ENCODE data around the gene FGF23. TPM values are rescaled to one million over a fixed set of nuclear protein-coding genes. Genes with fewer than 3 reads are reported as not detected.

FGF23 gene
- polyA plus RNA-seq, 1 donor from 2014 or later = not detected

- H3K27me3 Mint-ChIP-seq = no peaks in the 10 kb centered on the region
- H3K4me3 Mint-ChIP-seq = no peak overlapping the region
- H3K9me3 Mint-ChIP-seq = peaks cover 0 to 2% (median 0%) of the 10 kb centered on the region in 3 donors
- peaks cover 2% of the 10 kb centered on the region for H3K36me3 Mint-ChIP-seq
- H3K27ac Mint-ChIP-seq = no peak overlapping the region
- H3K4me1 Mint-ChIP-seq = no peaks in the 10 kb centered on the region
These were observed 23.5 kb downstream of the FGF23 start for GRCh38 chr12:4356041-4356327.

- no peak overlapping the region for H3K27ac Mint-ChIP-seq
- H3K4me3 Mint-ChIP-seq = no peak overlapping the region
- H3K4me1 Mint-ChIP-seq = no peaks in the 10 kb centered on the region
- no peaks in the 10 kb centered on the region for H3K27me3 Mint-ChIP-seq
- H3K9me3 Mint-ChIP-seq = peaks cover 0 to 2% (median 0%) of the 10 kb centered on the region in 3 donors
- peaks cover 5% of the 10 kb centered on the region for H3K36me3 Mint-ChIP-seq
These were observed 24.1 kb downstream of the FGF23 start for GRCh38 chr12:4355156-4356040.

- Mint-ChIP-seq H3K27ac (no peak overlapping the region), H3K9me3 (no peaks in the 10 kb centered on the region), H3K4me1 (no peaks in the 10 kb centered on the region), H3K36me3 (peaks cover 5% of the 10 kb centered on the region), H3K27me3 (no peaks in the 10 kb centered on the region), H3K4me3 (no peak overlapping the region)
These were observed 25.7 kb downstream of the FGF23 start for GRCh38 chr12:4353785-4354208.

- H3K27me3 Mint-ChIP-seq = no peaks in the 10 kb centered on the region
- H3K27ac Mint-ChIP-seq = no peak overlapping the region
- peaks cover 10% of the 10 kb centered on the region for H3K36me3 Mint-ChIP-seq
- no peaks in the 10 kb centered on the region for H3K4me1 Mint-ChIP-seq
- peaks cover 0 to 4% (median 0%) of the 10 kb centered on the region in 3 donors for H3K9me3 Mint-ChIP-seq
- H3K4me3 Mint-ChIP-seq = no peak overlapping the region
These were observed 32.6 kb downstream of the FGF23 start for GRCh38 chr12:4346931-4347330.

- peaks cover 5 to 11% (median 10%) of the 10 kb centered on the region in 3 donors for H3K4me1 Mint-ChIP-seq
- no peak overlapping the region for H3K4me3 Mint-ChIP-seq
- peaks cover 13% of the 10 kb centered on the region for H3K36me3 Mint-ChIP-seq
- H3K27ac Mint-ChIP-seq = no peak overlapping the region
- H3K27me3 Mint-ChIP-seq = no peaks in the 10 kb centered on the region
- no peaks in the 10 kb centered on the region for H3K9me3 Mint-ChIP-seq
These were observed 47.7 kb downstream of the FGF23 start for GRCh38 chr12:4331842-4332241.

GRCh38 chr12:4331221-4331620 is 48.3 kb downstream of the FGF23 start:
- Mint-ChIP-seq H3K27me3 (no peaks in the 10 kb centered on the region), H3K4me3 (no peak overlapping the region), H3K9me3 (no peaks in the 10 kb centered on the region), H3K27ac (no peak overlapping the region), H3K36me3 (peaks cover 9% of the 10 kb centered on the region), H3K4me1 (peaks cover 5 to 14% (median 10%) of the 10 kb centered on the region in 3 donors)

- no peak overlapping the region for H3K4me3 Mint-ChIP-seq
- no peaks in the 10 kb centered on the region for H3K9me3 Mint-ChIP-seq
- H3K27me3 Mint-ChIP-seq = no peaks in the 10 kb centered on the region
- peaks cover 7% of the 10 kb centered on the region for H3K36me3 Mint-ChIP-seq
- peaks cover 9 to 18% (median 12%) of the 10 kb centered on the region in 3 donors for H3K4me1 Mint-ChIP-seq
- H3K27ac Mint-ChIP-seq = peak overlapping the region in 1 of 3 donors; percentile 19
These were observed 49.3 kb downstream of the FGF23 start for GRCh38 chr12:4330203-4330602.

- Mint-ChIP-seq H3K27ac (no peak overlapping the region), H3K4me1 (peaks cover 23 to 28% (median 25%) of the 10 kb centered on the region in 3 donors), H3K36me3 (peaks cover 3% of the 10 kb centered on the region), H3K27me3 (no peaks in the 10 kb centered on the region), H3K9me3 (no peaks in the 10 kb centered on the region), H3K4me3 (no peak overlapping the region)
These were observed 52.2 kb downstream of the FGF23 start for GRCh38 chr12:4327293-4327692.

GRCh38 chr12:4325966-4326365 is 53.5 kb downstream of the FGF23 start:
- H3K36me3 Mint-ChIP-seq = peaks cover 3% of the 10 kb centered on the region
- peak overlapping the region in 1 of 3 donors; percentile 26 for H3K27ac Mint-ChIP-seq
- H3K4me3 Mint-ChIP-seq = no peak overlapping the region
- H3K9me3 Mint-ChIP-seq = no peaks in the 10 kb centered on the region
- no peaks in the 10 kb centered on the region for H3K27me3 Mint-ChIP-seq
- H3K4me1 Mint-ChIP-seq = peaks cover 27 to 34% (median 33%) of the 10 kb centered on the region in 3 donors

- Mint-ChIP-seq H3K4me3 (no peak overlapping the region), H3K36me3 (no peaks in the 10 kb centered on the region), H3K9me3 (no peaks in the 10 kb centered on the region), H3K27me3 (no peaks in the 10 kb centered on the region), H3K27ac (no peak overlapping the region), H3K4me1 (peaks cover 27 to 43% (median 35%) of the 10 kb centered on the region in 3 donors)
These were observed 55.1 kb downstream of the FGF23 start for GRCh38 chr12:4324366-4324765.

- Mint-ChIP-seq H3K27ac (peak overlapping the region in 2 of 3 donors; percentile 39 to 43), H3K4me1 (peaks cover 24 to 42% (median 33%) of the 10 kb centered on the region in 3 donors), H3K27me3 (no peaks in the 10 kb centered on the region), H3K36me3 (no peaks in the 10 kb centered on the region), H3K4me3 (peak overlapping the region in 3 of 4 donors; percentile 30 to 82 (median 66)), H3K9me3 (no peaks in the 10 kb centered on the region)
These were observed 56.1 kb downstream of the FGF23 start for GRCh38 chr12:4323396-4323795.

GRCh38 chr12:4322726-4323125 is 56.8 kb downstream of the FGF23 start:
- peak overlapping the region; percentile 35 to 73 (median 43) for H3K27ac Mint-ChIP-seq
- peaks cover 24 to 42% (median 32%) of the 10 kb centered on the region in 3 donors for H3K4me1 Mint-ChIP-seq
- peak overlapping the region in 3 of 4 donors; percentile 55 to 96 (median 82) for H3K4me3 Mint-ChIP-seq
- no peaks in the 10 kb centered on the region for H3K27me3 Mint-ChIP-seq
- H3K36me3 Mint-ChIP-seq = no peaks in the 10 kb centered on the region
- no peaks in the 10 kb centered on the region for H3K9me3 Mint-ChIP-seq

- H3K36me3 Mint-ChIP-seq = no peaks in the 10 kb centered on the region
- H3K27ac Mint-ChIP-seq = peak within 1 kb of the TSS; percentile 93 to 99 (median 96)
- peaks cover 24 to 42% (median 27%) of the 10 kb centered on the region in 3 donors for H3K4me1 Mint-ChIP-seq
- no peaks in the 10 kb centered on the region for H3K27me3 Mint-ChIP-seq
- H3K4me3 Mint-ChIP-seq = peak within 1 kb of the TSS; percentile 96 to 97 (median 96)
- no peaks in the 10 kb centered on the region for H3K9me3 Mint-ChIP-seq
These were observed 58.4 kb downstream of the FGF23 start, which contains the start of gene TIGAR for GRCh38 chr12:4320853-4321701. Gene TIGAR, plus strand, starts transcription at chr12:4321213. Its CDS starts 59 bp downstream, at chr12:4321272.

GRCh38 chr12:4320497-4320852 is 59.0 kb downstream of the FGF23 start:
- Mint-ChIP-seq H3K4me1 (peaks cover 22 to 37% (median 24%) of the 10 kb centered on the region in 3 donors), H3K36me3 (no peaks in the 10 kb centered on the region), H3K4me3 (peak overlapping the region; percentile 96 to 97 (median 96)), H3K9me3 (no peaks in the 10 kb centered on the region), H3K27me3 (no peaks in the 10 kb centered on the region), H3K27ac (peak overlapping the region; percentile 93 to 99 (median 96))
